GM12872 (cell line): Measurements from ENCODE around the gene ACTL8.

Experiments
- CTCF ChIP-seq: IDR thresholded peaks from 3 replicates; pipeline ENCODE4 v1.5.1; 2011; ENCODE audit warnings: low read depth, mild to moderate bottlenecking, low read length, moderate library complexity; ENCODE audit not compliant: insufficient read depth

ACTL8 gene

GRCh38 chr1:17875882-17876280 is 120.7 kb downstream of the ACTL8 start:
- no peak for TF ChIP-seq CTCF
